ENCODE results near the gene ATP8B3.

Gene ATP8B3

GRCh38 chr19:1830978-1831377 lies 18.9 kb upstream of the ATP8B3 start:
- TF ChIP-seq, protein P1, sequence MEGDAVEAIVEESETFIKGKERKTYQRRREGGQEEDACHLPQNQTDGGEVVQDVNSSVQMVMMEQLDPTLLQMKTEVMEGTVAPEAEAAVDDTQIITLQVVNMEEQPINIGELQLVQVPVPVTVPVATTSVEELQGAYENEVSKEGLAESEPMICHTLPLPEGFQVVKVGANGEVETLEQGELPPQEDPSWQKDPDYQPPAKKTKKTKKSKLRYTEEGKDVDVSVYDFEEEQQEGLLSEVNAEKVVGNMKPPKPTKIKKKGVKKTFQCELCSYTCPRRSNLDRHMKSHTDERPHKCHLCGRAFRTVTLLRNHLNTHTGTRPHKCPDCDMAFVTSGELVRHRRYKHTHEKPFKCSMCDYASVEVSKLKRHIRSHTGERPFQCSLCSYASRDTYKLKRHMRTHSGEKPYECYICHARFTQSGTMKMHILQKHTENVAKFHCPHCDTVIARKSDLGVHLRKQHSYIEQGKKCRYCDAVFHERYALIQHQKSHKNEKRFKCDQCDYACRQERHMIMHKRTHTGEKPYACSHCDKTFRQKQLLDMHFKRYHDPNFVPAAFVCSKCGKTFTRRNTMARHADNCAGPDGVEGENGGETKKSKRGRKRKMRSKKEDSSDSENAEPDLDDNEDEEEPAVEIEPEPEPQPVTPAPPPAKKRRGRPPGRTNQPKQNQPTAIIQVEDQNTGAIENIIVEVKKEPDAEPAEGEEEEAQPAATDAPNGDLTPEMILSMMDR (IDR thresholded peaks at IDR 0.05; ENCODE audit: low read depth, low read length) = no peak
- H3K4me3 ChIP-seq (ENCODE audit: low read depth, low read length) = no peak overlapping the region

GRCh38 chr19:1830568-1830967 lies 18.5 kb upstream of the ATP8B3 start:
- H3K4me3 ChIP-seq (ENCODE audit: low read depth, low read length) = no peak overlapping the region
- TF ChIP-seq, protein P1 (IDR thresholded peaks at IDR 0.05; ENCODE audit: low read depth, low read length) = no peak

- no peak overlapping the region for H3K4me3 ChIP-seq (ENCODE audit: low read depth, low read length)
- TF ChIP-seq, protein P1 (IDR thresholded peaks at IDR 0.05; ENCODE audit: low read depth, low read length) = no peak
Observed at GRCh38 chr19:1829958-1830357, 17.9 kb upstream of the ATP8B3 start.

DNA sequence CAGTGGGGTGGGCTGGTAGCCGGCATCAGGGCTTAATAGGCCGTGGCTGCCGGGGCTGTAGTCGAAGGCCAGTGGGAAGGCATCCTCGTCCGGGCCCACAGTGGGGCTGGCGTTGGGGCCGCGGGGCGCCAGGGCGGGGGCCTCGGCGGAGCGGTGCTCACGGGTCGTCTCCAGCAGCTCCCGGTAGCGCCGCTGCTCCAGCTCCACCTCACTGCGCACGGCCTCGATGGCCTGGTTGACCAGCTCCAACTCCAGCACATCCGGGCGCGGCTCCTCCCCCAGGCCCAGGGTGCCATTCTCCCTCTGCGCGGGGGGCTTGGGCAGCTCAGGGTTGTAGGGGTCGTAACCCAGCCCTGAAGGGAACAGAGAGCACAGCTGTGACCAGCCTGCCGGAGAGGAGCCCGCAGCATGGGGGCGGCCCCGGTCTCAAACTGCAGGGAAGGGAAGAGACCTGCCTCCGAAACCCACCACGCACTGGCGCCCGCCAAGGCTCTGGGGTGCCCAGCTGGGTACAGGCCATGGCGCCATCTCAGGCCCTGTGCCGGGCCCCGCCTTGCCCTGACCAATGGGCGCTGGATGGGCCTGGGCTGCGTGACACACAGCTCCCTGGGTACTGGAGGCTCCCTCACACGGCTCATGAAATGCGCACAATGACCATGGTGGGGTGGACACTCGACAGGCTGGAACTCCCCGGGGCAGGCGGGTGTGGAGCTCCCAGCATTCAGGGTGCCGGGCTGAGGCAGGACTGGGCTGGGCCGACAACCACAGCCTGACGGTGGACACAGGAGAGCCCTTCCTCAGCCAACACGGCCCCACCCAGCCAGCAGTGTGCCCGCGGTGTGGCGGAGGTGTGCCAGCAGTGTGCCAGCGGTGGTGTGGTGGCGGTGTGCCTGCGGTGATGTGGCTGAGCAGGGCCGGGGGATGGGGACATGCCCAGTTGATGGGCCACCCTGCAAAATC lies 16.5 kb upstream of the ATP8B3 start:
- no peak overlapping the region for H3K4me3 ChIP-seq (ENCODE audit: low read depth, low read length)
- TF ChIP-seq, protein P1 (IDR thresholded peaks at IDR 0.05; ENCODE audit: low read depth, low read length) = no peak

DNA sequence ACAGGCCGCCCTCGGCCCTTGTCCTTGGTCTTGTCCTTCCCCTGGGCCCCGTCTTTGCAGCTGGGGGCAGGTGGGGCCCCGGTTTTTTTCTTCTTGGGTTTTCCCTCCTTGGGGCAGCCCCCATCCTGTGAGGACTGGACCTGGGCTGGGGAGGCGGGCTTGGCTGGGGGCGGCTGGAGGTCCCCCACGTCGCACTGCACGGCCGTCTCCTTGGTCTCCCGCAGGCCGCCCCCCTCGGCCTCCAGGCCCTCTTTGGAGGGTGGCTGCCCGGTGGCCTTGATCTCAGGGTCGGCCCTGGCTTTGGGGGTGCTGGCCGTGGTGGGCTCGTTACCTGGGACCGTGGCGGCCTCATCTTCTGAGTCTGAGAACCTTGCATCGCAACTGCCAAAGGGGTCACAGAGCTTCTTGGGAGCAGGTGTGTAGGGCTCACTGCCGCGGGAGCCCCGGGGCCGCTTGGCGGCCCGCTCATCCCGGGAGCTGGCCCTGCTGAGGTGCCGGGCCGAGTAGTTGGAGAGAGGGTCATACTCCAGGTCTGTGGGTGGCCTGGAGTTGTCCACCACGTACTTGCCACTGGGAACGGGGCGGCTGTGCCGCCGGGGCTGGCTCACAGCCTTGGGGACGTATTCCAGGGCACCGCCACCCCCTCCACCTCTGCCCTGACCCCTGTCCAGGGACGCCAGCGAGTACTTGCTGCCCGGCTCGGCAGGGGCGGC lies 15.6 kb upstream of the ATP8B3 start:
- TF ChIP-seq, protein P1 (IDR thresholded peaks at IDR 0.05; ENCODE audit: low read depth, low read length) = no peak
- H3K4me3 ChIP-seq (ENCODE audit: low read depth, low read length) = no peak overlapping the region

DNA sequence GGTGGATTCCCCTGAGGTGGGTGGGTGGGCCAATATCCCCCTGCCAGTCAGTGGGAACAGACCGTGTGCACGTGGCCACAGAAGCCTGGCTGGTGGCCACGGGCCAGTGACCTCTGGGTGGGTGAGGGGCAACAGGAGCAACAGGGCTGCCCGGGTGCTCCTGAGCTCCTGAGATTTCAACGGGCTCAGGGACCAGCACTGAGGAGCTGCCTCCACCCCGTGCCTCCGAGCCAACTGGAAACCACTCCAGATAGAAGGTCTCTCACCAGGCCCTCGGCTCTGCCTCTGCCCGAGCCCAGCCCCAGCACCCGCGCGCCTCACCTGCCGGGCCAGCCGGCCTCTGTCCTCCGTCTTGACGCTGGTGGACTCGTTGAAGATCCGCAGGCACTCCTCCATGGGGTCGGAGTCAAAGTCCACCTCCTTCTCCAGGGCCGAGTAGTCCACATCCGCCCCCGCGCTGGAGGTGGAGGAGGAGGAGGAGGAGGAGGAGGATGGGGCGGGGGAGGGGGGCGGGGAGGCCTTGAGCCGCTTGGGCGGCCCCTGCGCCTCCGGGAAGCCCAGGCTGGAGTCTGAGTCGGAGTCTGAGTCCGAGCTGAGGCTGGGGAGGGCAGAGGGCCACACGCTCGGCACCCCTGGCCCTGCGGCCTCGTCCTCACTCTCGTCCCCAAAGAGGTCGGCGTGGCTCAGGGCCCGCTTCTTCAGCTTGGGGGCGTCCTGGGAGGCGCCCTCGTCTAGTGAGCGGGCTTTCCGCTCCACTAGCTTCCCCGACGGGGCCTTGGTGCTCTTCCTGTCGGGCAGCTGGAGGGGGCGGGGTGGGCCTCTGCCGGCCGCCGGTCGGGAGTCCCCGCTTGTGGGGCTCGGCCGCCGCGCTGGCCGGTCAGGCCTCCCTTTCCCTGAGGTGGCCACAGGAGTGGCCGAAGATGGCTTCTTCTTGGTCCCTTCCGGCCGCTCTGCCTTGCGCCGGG lies 14.8 kb upstream of the ATP8B3 start:
- H3K4me3 ChIP-seq (ENCODE audit: low read depth, low read length) = no peak overlapping the region
- TF ChIP-seq, protein P1 (IDR thresholded peaks at IDR 0.05; ENCODE audit: low read depth, low read length) = no peak
